ELF-1 (cell line): Measurements from ENCODE around the gene RERE.

Experiments
- DNase-seq: peaks from one replicate; pipeline ENCODE4 v3.0.0-alpha.2; 2016; ENCODE audit warnings: low read depth, low spot score

Gene RERE

DNA sequence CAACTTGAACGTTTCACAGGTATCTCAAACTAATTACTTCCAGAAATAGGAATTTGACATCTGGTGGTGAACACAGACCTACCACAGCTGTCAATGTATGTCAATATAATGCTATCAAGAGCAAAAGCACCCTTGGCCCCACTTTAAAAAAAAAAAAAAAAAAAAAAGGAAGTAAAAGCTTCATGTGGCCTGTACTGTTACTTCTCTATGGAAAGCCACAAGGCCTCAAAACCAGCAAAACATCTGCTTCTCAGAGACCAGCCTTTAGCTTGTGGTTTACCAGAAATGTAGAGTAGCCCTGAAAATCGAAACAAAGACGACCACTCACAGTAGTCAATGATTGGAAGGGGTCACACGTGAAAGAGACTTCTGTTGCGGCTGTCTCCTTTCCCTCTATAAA, 389.9 kb downstream of the RERE start:
- DNase-seq, result no peak

DNA sequence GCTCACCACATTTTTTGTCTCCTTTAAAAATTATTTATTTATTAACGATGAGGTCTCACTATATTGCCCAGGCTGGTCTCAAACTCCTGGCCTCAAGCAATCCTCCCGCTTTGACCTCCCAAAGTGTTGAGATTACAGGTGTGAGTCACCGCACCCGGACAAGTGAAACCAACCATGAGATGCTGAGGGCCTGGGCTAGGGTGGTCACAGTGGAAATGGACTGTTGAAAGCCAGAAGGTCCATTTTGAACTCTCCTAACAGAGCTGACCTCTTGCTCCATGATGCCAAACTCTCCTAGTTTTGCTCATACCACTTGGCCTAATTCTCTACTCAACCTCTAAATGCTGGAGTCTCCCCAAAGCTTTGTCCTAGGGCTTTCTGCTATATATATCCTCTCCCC, 390.4 kb downstream of the RERE start:
- no peak for DNase-seq

DNA sequence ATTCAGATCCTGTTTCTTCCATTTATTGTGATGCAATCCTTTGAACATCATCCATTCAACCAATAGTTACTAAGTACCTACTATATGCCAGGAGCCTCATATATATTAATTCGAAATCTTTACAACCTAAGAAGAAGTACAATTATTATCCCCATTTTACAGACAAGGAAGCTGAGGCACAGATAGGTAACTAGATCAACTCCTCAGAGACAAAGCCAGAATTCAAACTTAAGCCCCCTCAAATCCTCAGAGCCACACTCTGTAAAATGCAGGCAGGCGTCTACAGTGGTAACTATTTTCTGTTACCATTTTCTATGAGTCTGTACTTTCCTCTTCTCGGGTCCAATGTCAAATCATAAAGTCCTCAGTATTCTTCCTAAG, 391.7 kb downstream of the RERE start:
- DNase-seq, result no peak

DNA sequence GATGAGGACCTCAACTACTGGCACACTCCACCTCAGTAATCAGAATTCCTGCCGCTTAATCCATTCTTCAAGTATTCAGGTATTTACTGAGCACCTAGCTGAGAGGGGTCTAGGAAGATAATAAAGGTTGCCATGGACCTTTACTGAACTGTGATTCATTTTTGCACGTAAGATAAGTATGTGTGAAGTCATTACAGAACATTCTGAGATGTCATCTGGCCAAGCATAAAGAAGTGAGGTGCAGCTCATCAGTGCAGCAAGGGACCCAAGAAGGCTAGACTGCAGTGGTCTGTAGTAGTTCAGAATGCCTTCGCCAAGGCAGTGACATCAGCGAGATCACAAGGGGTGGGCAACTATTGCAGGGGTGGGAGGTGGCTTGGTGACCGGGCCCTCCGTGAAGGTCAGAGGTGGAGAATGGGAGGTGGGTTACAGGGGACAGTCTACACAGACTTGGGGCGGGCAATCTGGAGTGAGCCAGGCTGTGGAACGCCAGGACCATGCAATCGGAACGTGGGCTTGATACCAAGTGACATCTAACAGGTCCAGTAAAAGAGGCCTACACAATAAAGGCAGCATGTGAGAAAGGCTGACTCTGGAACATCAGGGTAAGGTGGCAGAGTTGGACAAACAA, 392.2 kb downstream of the RERE start:
- DNase-seq, result no peak

DNA sequence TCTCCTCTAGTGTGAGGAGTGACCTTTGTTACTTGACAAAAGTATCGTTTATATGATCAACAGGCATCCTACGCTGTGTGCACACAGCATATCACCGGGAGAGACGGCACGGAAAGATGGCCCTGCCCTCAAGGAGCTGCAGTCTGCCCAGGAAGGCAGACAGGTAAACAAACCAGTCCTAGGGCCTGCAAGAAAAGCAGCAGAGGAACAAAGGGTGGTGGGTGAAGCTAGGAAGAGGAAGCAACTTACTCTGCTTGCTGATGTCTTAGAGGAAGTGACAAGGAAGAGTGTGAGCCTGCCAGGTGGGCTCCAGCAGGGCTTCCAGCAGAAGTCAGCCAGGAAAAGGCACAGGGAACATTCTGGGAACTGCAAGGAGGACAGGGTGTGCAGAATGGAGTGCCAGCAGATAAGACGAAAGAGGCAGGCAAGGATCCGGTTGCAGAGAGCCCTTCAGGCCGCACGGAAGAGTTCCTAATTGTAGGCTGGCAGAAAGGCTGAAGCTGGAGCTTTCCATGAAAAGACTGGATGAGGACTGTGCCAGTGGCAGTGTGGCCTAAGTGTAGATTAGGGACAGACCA, 392.8 kb downstream of the RERE start:
- DNase-seq, result peak; percentile 86

DNA sequence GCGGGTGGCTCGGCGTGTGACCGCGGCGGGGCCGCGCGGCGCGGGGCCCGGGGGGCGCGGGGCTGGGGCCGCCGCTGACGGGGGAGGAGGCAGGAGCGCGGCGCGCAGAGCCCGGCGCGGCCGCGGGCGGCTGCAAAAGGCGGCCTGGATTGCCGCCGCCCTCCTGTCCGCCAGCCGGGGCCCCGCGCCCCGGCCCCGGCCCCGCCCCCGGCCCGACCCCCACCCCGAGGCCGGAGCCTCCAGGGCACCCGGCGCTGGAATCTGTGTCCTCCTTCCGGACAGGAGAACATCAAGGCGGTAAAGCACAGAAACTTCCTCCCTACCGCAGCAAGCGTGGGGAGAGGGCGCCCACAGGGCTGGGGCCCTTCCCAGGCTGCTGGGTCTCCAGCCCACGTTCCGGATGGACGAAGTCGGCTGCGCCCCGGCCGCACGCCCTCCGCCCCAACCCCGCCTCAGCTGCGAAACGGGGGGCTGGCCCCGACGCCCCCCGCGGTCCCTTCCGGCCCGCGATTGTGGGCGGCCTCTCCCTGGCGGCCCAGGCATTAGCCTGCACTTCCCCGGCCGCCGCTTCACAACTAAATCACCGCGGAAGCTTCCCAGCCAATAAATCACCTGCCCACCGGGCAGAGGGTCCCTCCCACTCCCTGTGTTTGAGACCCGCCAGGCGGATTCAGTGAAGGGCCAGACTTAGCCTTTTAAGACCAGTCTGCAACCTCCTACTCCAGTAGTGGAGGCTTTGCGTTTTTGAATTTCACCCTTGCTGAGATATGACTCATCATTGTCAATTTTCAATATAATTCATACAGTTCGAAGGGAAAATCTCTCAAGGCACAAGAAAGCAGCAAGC, 393.5 kb downstream of the RERE start:
- peak; percentile 90 for DNase-seq

DNA sequence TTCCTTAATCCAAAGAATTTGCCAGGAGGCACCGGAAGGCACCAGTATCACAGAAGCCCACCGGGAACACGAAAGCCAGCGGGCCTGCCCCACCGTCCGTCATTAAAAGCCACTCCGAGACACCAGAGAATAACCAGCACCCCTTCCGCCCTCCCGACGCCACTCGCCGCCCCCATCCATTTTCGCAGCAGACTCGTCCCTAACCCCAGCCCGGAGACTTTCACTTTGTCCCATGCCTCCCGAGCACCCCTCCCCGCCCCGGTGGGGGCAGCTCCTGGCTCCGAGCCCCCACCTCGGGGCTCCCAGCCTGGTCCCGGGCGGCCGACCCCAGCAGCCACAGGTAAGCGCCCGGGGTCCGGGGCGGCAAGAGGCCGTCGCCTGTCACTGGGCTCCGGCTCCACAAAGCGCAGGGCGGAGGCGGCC, 394.2 kb downstream of the RERE start:
- DNase-seq, result peak; percentile 48

DNA sequence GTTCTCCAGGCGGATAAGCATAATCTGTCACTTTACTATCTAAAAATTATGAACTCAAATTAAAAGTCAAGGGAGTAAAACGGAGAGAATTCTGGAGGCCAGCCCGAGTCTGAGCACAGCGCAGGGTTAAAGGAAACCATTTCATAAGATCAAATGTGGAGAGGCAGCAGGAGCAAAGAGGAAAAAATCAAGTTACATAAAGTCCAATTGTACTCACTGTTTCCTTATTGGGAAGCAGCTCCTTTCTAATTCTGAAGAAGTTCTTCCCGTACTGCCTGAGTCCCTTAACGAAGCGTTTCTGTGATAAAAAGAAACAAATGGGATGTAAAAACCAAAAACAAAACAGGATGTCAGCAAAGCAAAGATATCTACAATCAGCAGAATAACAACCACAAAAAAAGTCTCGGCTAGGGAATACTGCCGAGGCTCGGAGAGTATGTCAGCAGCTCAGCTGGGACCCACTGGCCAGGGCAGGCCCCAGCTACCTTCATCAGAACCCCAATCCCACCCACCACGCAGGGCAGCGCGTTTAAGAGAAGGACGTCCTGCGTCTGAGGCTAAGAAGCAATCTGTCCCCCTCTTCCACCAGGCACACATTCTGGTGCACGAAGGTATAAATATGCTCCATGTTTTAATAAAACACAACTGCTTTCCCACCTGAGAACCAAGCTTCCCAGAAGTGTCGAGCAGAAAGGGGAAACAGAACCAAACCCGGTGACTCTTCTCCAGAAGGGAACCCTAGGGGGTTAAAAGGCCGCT, 394.8 kb downstream of the RERE start:
- DNase-seq, result no peak

DNA sequence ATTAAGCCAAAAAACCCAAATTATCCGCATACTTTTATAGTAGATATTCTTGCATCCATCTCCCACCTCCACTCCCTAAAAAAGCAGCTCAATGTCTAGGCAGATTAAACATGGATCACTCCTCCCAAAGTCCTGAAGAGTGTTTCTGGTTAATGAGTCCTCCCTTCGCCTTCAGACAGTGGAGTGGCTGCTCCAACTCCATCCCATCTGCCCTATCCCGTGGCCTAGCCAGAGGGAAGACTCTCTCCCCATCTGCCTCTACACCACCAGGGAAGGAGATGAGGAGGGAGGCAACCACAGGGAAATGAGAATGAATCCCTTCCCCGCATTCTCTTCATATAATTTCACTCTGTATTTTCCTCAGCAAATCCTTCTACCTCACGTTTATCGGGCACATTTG, 395.7 kb downstream of the RERE start:
- no peak for DNase-seq

DNA sequence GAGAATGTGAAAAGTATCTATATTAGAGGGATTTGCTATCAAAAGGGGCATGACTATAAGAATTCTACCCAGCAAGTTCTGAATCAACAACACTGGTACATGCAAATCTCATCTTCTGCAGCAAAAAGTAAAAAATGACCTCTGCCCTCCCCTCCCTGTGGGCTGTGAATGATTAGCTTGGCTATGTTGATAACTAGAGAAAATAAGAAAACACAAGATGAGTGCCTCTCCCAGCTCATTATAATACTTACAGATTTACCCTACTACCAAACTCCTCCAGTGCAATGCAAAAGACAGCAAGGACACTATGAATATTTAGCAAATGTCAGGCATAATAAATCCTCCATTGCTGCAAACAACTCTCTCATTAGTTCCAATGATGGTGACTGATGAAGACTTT, 397.1 kb downstream of the RERE start:
- no peak for DNase-seq

DNA sequence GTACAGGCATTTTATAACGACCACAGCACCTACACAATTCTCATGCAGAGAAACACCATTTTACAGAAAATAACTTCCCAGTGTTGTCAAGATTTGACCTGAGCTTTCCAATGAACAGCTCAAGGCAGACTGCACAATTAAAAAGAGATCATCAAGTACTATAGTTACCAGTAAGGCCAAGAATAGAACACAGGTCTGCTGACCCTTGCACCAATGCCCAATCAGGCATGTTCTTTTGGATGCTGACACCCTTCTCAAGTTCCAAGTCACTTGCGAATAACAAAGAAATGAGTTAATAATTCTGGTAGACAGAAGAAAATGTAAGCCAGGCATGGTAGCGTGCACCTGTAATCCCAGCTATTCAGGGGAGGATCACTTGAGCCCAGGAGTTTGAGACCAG, 397.6 kb downstream of the RERE start:
- DNase-seq, result no peak

DNA sequence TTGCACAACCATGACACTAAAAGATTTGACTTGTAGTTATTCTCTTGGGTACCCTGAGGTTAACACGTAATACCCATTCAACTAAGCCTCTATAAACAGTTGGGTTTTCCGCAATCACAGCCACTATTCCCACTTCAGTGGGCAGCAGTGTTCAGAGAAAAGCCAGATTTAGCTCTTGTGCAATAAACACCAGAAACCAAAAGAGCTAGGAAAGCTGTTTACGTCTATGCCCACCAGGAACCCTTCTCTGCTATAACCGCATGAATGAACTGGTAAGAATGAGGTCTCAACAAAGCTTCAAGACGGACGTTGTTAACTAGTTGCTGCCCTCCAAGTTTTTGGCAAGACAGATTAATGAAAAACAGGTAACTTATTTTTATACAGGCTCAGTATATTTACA, 398.3 kb downstream of the RERE start:
- no peak for DNase-seq

DNA sequence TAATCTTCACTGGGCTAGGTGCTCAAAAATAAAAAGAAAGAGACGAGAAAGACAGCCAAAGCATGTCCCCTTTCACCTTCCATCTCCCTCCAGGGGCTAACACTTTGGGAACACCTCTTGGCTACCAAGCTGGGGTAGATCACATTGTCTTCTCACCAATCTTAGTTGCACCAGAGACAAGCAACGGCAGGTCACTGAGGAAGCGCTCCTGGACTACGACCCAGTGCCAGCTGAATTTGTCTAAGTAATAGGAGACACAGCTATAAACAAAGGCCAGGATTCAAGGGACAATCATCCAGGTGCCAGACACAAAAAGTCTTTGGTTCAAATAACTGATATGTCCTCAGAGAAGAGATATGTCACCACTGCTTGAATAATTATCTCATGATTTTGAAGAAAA, 399.1 kb downstream of the RERE start:
- DNase-seq, result no peak

DNA sequence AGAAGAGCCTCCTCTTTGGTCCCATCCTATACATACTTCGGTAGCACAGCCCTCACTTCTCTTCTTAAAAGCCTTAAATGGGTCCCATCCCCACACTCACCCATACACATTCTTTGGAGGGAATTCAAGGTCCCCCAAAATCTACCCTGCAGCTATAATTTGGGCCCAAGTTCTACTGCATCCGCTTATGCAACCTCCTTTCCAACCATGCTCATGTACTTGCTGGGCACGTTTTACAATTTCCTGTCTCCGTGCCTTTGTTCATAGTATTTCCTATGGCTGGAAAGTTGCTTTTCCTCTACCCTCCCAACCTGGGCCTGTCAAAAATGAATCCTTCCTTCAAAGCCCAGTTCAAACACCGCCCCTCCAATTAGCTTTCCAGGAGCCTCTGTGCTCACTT, 399.8 kb downstream of the RERE start:
- DNase-seq, result no peak

DNA sequence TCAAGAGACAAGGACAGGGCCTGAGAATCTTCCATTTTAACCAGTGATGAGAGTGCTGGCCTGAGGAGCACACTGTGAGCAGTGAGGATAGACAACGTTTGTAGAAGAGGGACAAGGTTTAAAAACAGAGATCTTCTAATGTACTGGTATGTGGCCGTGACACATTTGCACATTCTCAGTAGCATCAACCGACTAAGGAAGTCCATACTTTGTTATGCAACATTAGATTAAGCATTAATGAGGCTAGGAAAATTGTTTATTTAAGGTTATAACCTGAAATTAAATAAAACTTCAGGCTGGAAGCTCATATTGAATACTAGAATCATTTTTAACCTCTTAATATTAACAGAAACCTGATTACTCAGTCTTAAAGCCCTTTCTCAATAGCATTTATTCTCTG, 400.6 kb downstream of the RERE start:
- no peak for DNase-seq

DNA sequence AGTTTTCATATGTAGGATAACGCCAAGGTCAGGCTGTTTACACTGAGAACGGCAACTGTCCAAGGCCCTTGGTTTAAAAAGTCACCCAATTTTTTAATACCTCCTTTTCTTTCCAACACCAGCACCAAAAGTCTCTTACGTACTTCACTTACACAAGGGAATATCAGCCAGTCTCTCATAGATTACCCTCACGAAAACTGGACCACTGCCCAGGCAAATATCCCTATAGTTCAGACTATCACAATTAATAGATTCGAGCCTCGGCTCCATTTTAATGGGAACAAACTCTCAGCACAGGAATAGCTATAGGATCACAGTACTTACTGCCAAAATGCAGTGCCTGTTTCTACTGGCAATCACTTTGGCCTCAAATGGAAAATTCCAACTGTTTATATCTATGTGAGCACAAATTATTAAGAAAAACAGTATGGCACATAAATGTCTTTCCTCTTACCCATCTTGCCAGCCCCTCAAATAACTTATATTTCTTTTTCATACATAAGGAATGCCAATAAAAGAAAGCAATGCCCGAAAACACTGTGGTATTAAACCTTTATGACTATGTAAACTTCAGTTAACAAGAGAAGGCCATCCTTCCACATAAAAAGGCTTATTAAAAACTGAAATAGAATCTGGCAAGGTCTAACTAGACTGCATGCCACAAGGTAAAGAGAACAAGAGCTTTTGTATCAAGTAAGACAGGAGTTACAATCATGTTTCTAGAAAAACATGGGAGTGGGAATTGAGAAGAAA, 401.7 kb downstream of the RERE start:
- no peak for DNase-seq

DNA sequence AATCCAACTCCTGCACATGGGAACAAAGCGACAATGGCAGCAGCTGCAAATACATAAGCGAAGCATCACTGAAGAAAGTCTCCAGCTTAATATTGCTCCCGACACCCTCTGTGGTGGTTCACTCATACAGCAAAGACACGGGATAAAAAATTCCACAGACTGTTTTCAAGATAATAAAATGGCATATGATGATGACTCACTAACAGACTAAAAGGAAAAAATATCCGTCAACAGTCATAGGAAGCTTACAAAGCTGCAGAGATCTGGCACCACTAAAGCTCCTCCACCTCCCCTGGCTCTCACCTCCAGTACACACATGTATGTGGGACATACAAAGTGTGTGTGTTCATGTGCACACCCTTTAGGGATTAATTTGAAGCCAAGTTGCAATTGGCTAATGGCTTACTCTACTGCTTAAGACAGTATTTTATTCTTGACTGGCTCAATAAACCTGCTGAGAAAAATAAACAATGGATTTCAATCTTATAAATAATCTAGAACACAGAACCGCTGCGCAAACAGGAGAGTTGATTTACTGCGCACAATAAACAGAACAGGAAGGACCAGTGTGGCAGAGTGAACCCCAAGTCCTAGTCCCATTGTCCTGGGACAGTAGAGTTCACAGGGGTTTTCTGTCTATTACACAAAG, 405.1 kb downstream of the RERE start:
- DNase-seq, result no peak

DNA sequence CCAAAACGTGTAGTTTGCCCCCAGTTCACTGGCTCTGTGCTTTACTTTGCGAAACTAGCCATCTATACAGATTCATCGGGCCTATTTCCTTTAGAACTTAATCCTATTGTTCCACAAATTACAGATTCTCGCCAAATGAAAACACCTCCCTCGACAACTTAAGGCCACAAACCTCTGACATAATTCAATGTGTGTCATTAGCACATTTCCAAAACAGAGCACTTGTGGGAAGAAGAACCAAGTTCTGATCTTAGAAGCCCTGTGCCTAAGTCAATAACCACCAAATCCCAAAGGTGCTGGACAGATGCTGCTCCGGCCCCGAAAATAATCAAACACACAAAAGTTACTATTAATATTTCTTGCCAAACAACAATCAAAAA, 405.6 kb downstream of the RERE start:
- DNase-seq, result no peak

DNA sequence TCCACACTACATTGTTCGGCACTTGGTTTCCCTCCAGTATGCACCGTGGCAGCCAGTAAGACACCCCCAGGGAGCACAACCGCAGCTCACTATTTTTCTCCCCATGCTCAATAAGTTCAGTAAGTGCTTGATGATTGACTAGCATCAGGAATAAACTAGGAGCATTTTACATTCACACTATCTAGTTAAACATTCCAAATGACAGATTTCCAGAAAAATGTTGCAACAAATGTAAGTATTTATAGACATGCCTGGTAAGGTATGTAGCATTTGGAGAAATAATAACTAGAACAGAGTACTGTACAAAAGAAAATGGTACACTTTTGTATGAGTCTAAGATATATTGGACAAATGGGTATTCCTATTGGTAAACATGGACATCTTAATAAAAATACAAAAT, 406.6 kb downstream of the RERE start:
- DNase-seq, result no peak

DNA sequence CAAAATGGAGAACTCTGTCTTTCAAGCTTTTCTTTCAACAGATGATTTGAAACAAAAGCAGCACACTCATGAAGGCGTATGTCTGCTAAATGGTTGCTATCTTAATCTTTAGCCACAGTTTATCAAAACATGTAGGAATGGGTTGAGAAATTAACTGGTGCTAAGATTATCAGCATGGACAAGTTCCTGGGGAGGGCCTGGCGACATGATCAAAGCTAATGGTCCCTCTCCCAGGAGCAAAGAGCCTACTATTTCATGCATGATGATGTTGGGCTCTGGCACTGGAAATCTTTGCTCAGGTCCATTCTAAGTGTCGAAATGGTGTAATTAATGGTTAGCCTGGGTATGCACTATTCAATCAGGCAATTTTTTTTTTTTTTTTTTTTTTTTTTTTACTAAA, 407.8 kb downstream of the RERE start:
- DNase-seq, result no peak

DNA sequence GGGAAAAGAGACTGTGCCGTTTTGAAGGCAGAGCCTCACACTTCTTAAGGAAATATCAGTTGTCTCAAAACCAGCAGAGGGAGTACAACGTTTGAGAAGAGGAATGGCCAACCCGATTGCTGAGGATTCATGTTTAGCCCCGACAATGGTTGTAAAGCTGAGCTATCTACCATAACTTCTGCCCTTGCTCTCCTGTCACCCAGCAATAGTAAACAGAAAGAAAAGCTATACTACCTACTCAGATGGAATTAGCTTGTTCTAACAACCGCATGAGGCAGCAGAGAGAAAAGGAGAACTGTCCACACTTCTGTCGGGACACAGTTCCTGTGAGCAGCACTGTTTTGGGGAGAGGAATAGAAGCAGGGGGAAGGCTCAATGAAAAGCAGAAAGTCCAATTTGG, 408.3 kb downstream of the RERE start:
- peak; percentile 37 for DNase-seq
